Measurements from ENCODE around the gene SLC22A15.
"Not testable (repeated sequence)": the region's sequence is repeated elsewhere in the genome, so short reads cannot be mapped to it uniquely, and the experiment has no call there.

Gene SLC22A15

DNA sequence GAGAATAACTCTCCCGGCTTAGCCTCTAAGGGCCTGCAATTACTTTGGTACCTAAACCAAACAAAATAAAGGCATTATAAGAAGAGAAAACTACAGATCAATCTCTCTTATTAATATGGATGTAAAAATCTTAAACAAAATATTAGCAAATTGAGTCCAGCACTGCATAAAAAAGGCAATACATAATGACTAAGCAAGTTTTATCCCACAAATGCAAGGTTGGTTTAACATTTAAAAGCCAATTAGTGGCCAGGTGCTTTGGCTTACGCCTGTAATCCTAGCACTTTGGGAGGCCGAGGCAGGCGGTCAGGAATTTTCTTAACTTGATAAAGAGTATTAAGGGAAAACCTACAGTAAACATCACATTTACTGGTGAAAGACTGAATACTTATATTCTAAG lies 67.8 kb downstream of the SLC22A15 start:
- DNase-seq: no peak

DNA sequence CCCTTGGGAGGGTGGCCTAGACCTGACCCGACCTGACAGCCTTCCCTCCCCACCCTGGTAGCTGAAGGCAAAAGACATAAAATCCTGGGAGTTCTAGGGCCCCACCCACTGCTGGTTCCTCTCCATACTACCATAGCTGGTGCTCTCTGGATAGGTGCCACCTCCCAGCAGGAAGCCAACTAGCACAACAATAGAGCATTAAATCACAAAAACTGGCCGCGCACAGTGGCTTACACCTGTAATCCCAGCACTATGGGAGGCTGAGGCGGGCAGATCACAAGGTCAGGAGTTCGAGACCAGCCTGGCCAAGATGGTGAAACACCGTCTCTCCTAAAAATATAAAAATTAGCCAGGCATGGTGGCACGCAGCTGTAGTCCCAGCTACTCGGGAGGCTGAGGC lies 70.6 kb downstream of the SLC22A15 start:
- DNase-seq: not testable (repeated sequence)

DNA sequence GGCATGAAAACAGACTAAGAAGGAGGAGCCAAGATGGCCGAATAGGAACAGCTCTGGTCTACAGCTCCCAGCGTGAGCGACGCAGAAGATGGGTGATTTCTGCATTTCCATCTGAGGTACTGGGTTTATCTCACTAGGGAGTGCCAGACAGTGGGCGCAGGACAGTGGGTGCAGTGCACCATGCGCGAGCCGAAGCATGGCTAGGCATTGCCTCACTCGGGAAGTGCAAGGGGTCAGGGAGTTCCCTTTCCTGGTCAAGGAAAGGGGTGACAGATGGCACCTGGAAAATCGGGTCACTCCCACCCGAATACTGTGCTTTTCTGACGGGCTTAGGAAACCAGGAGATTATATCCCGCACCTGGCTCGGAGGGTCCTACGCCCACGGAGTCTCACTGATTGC lies 75.6 kb downstream of the SLC22A15 start:
- DNase-seq: not testable (repeated sequence)

- no peak for DNase-seq
These were observed 85.9 kb downstream of the SLC22A15 start for GRCh38 chr1:116062201-116062600.

GRCh38 chr1:116064616-116065015 lies 88.3 kb downstream of the SLC22A15 start:
- DNase-seq: no peak

DNA sequence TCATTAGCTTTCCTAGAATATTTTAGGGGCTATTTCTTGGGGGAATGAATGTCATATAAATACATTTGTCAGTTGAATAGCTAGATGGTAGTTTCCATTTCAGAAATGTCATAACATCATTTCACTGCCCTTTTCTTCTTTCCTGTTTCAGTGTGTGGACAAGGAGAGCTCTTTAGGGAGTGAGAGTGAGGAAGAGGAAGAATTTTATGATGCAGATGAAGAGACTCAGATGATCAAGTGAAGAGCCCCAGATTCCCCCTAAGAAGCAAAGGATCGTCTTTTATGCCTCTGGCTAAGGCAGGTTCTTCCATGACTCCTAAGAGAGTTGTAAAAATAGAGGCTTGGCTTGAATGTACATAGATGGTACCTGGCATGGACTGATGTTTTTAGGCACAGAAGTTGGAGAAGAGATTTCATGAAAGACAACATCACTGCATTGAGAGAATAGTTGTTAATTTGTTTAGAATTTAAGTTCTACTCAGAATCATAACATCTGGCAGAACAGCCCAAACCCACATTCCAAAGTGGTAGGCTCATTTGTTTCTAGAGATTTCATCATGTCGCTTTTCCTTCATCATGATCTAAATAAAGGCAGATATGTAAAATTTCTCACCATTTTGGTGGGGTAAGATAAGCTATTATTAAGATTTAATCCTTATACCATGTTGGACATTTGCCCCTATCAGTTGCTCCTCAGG lies 90.7 kb downstream of the SLC22A15 start:
- no peak for DNase-seq

- DNase-seq: no peak
These were observed 91.2 kb downstream of the SLC22A15 start for GRCh38 chr1:116067566-116067890.

DNA sequence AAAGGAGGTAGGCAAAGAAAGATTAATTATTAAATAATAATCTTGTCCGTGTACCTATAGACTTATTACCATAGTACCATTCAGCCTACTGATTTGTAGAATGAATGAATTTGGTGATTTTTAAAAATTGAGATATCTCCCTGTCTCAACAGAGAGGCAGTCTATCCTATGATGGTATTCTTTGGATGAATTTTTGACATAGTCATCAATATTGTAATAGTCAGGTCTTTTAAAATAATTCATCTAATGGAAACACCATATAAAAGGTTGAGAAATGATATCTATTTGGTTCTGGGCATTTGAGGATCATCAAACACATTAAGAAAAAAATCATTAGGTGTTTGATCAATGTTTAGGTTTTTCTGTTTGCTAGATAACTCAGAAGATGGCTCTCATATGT lies 99.3 kb downstream of the SLC22A15 start:
- DNase-seq: no peak

DNA sequence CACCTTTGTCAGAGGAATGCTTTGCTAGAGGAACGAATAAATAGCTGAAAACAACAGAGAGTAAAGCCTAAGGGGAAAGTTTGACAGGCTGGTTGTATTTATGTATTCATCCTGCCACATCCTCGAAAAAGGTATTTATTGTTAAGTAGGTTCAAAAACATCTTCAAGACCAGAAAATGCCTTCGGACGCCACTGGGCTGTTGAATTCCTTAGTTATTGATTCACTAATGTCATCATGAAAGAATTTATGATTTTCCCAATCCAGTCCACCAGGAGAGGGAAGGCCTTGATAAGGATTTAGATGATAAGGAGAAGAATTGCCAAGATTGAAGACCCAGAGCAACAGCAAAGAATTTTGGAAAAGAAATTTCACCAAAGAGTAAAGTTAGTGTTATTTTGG lies 99.7 kb downstream of the SLC22A15 start:
- no peak for DNase-seq

DNA sequence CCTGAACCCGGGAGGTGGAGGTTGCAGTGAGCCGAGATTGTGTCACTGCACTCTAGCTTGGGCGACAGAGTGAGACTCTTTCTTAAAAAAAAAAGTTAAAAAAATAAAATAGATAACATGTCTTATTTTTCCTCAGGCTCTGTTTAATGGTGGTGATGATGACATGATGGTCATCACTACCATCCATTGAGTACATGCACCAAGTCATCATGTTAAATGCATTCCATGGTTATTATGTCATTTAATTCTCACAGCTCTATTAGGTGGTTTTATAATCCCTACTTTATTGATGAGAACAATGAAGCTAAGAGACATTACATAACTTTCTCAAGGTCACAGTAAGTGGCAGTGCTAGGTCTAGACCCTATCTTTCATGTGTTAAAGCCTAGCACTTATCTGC lies 100.5 kb downstream of the SLC22A15 start:
- no peak for DNase-seq

DNA sequence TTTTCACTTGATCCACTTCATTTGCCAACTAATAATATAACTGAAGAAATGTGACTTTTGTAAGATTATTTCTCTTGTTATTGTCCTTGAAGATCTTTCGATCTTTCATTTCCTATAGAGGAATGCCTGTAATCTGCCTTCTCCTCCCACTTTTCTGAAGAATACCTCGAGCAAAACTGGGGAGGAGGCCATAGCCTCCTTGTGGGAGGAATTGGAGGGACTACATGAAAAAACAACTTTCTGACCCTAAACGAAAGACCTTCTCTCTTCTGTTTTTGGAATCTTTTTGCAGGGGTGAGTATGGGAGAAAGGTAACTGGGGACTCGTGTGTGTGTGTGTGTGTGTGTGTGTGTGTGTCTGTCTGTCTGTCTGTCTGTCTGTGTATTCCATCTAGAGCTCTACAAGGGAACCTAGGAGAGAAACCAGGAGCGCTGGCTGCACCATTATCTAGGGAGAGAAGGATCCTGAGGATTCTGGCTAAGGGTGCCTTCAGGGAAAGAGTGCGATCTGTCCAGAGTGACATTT lies 102.4 kb downstream of the SLC22A15 start:
- no peak for DNase-seq

DNA sequence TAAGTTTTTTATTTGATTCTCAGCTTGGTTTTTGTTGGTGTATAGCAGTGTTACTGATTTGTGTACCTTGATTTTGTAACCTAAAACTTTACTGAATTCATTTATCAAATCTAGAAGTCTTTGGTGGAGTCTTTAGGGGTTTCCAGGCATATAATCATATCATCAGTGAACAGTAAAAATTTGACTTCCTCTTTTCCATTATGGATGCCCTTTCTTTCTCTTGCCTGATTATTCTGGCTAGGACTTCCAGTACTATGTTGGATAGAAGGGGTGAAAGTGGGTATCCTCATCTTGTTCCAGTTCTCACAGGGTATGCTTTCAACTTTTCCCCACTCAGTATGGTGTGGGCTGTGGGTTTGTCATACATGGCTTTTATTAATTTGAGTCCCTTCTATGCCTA lies 111.3 kb downstream of the SLC22A15 start:
- no peak for DNase-seq

- no peak for DNase-seq
These were observed 113.6 kb downstream of the SLC22A15 start for GRCh38 chr1:116089870-116090269.

- DNase-seq: no peak
These were observed 114.8 kb downstream of the SLC22A15 start for GRCh38 chr1:116091083-116091482.

GRCh38 chr1:116092752-116093489 lies 116.6 kb downstream of the SLC22A15 start:
- no peak for DNase-seq

DNA sequence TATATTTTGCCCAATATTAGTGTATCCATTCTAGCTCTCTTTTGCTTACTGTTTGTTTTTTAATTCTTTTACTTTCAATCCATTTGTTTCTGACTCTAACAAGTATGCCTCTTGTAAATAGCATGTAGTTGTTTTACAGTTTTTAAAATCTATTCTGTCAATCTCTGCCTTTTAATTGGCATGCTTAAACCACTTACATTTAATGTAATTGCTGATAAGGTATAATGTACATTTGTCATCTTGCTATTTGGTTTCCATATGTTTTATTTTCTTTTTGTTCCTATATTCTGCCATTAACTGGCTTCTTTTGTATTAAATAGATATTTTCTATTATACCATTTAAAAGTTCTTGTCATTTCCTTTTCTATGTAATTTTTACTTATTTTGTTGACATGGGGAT lies 118.7 kb downstream of the SLC22A15 start:
- DNase-seq: no peak

DNA sequence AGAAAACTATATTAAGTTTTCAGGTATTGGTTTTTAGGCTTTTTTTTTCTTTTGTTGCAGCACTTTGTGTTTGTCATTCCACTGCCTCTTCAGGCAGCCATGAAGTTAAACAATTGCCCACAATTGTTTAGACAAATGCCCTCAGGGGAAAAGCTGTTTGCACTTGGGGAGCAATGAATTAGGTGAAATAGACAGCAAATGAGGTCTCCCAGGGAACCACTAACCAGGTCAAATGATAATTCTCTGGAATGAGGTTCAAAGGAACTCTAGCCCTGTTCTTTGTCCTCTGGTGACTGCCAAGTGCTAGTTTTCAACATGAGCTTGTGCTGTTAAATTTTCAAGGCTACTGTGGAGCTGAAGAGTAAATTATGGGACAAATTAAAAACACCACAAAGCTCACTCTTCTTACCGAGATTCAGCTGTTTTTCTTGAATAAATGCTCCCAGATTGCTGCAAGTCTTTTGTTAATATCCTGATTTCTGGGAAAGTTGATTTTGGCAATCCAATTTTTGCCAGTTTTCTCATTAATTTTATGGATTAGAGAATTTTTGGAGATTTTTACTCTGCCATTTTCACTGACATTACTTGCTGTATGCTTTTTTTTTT lies 119.8 kb downstream of the SLC22A15 start:
- no peak for DNase-seq

- DNase-seq: no peak
These were observed 121.3 kb downstream of the SLC22A15 start for GRCh38 chr1:116097626-116098025.

DNA sequence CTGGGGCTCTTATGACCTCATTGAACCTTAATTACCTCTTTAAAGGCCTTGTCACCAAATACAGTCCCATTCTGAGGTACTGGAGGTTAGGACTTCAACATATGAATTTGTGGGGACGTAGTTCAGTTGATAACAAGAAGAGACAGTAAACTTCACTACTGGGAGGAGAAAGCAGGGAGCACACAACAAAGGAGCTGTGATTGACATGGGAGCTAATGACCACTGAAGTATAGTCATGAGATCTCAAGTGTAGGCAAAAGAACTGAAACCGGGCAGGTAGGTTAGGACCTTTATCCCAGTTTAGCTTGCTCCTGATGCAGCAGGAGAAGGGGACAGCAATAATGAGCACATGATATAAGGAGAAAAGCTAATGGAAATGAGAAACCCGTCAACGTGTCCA lies 123.1 kb downstream of the SLC22A15 start:
- DNase-seq: no peak

GRCh38 chr1:116099919-116100318 lies 123.6 kb downstream of the SLC22A15 start:
- DNase-seq: no peak

- DNase-seq: no peak
These were observed 128.4 kb downstream of the SLC22A15 start for GRCh38 chr1:116104667-116105066.

DNA sequence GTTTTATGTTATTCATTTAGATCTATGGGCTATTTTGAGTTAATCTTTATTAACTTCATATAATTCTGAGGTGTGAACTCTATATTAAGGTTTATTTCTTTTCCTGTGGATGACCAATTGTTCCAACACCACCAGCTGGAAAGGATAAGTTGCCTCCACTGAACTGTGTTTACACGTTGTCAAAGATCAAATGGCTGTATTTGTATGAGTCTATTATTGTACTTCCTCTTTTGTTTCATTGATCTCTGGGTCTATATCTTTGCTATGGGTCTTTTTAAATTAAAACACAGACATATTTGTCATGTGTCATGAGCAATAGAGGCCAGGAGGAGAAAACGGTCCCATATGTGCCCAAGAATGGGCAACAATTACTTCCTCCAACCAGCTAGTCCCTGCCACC lies 129.7 kb downstream of the SLC22A15 start:
- no peak for DNase-seq

DNA sequence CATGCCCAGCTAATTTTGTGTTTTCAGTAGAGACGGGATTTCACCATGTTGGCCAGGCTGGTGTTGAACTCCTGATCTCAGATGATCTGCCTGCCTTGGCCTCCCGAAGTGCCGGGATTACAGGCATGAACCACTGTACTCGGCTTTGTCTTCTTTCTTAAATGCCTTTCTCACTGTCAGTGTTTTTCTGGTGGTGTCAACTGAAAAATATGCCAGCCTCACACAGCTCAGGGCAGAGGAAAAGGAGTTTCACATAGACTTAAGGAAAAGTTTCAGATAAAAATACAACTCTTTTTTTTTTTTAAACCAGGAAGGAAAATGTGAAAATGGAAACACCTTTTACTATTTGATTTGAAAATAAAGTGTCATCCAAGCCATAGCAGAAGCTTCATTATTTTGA lies 130.3 kb downstream of the SLC22A15 start:
- no peak for DNase-seq

- DNase-seq: no peak
These were observed 131.1 kb downstream of the SLC22A15 start for GRCh38 chr1:116107371-116107770.
